Measurements from ENCODE around the gene FAM78A.

Gene FAM78A

GRCh38 chr9:131258186-131258585 is 18.1 kb downstream of the FAM78A start:
- Histone ChIP-seq H3K27ac (ENCODE audit: low read length) (no peak overlapping the region), H3K9ac (ENCODE audit: low read length) (no peak overlapping the region), H3K79me2 (ENCODE audit: low read length) (peaks cover 14% of the 10 kb centered on the region), H3K9me3 (ENCODE audit: insufficient read depth, low read length) (no peaks in the 10 kb centered on the region), H3K36me3 (replicated peaks; ENCODE audit: low read depth, low read length) (peaks cover 16% of the 10 kb centered on the region), H3K4me3 (ENCODE audit: low read length) (no peak overlapping the region), H4K20me1 (ENCODE audit: insufficient read depth, low read length) (0 out of 2 replicates have a peak, but pooled peaks cover 2% of the 10 kb centered on the region), H2AFZ (ENCODE audit: low read depth, low read length) (no peak overlapping the region), H3K4me2 (ENCODE audit: low read length) (no peak overlapping the region), H3K4me1 (ENCODE audit: low read length) (peaks cover 39% of the 10 kb centered on the region), H3K27me3 (ENCODE audit: low read depth, low read length) (no peaks in the 10 kb centered on the region)
- TF ChIP-seq EZH2phosphoT487 (IDR thresholded peaks at IDR 0.05; ENCODE audit: low read depth) = no peak
- no peak for TF ChIP-seq CTCF (IDR thresholded peaks at IDR 0.05; ENCODE audit: low read depth, low read length)

GRCh38 chr9:131257266-131258025 is 18.9 kb downstream of the FAM78A start:
- TF ChIP-seq CTCF (IDR thresholded peaks at IDR 0.05; ENCODE audit: low read depth, low read length) (no peak), EZH2phosphoT487 (IDR thresholded peaks at IDR 0.05; ENCODE audit: low read depth) (no peak)
- H3K27me3 ChIP-seq (ENCODE audit: low read depth, low read length) = no peaks in the 10 kb centered on the region
- H3K9ac ChIP-seq (ENCODE audit: low read length) = no peak overlapping the region
- H3K4me2 ChIP-seq (ENCODE audit: low read length) = no peak overlapping the region
- peaks cover 16% of the 10 kb centered on the region for H3K36me3 ChIP-seq (replicated peaks; ENCODE audit: low read depth, low read length)
- no peaks in the 10 kb centered on the region for H3K9me3 ChIP-seq (ENCODE audit: insufficient read depth, low read length)
- no peak overlapping the region for H2AFZ ChIP-seq (ENCODE audit: low read depth, low read length)
- peaks cover 12% of the 10 kb centered on the region for H3K79me2 ChIP-seq (ENCODE audit: low read length)
- peaks cover 39% of the 10 kb centered on the region for H3K4me1 ChIP-seq (ENCODE audit: low read length)
- 0 out of 2 replicates have a peak, but pooled peaks cover 2% of the 10 kb centered on the region for H4K20me1 ChIP-seq (ENCODE audit: insufficient read depth, low read length)
- no peak overlapping the region for H3K4me3 ChIP-seq (ENCODE audit: low read length)
- no peak overlapping the region for H3K27ac ChIP-seq (ENCODE audit: low read length)

- no peaks in the 10 kb centered on the region for H3K27me3 ChIP-seq (ENCODE audit: low read depth, low read length)
- H3K79me2 ChIP-seq (ENCODE audit: low read length) = no peaks in the 10 kb centered on the region
- TF ChIP-seq CTCF (IDR thresholded peaks at IDR 0.05; ENCODE audit: low read depth, low read length) (no peak), EZH2phosphoT487 (IDR thresholded peaks at IDR 0.05; ENCODE audit: low read depth) (no peak)
- no peaks in the 10 kb centered on the region for H3K9me3 ChIP-seq (ENCODE audit: insufficient read depth, low read length)
- H3K4me2 ChIP-seq (ENCODE audit: low read length) = peak overlapping the region; percentile 89
- H3K4me1 ChIP-seq (ENCODE audit: low read length) = peaks cover 39% of the 10 kb centered on the region
- peaks cover 6% of the 10 kb centered on the region for H3K36me3 ChIP-seq (replicated peaks; ENCODE audit: low read depth, low read length)
- H2AFZ ChIP-seq (ENCODE audit: low read depth, low read length) = peak overlapping the region; percentile 63; the same call in 1 of the 2 replicates
- H3K27ac ChIP-seq (ENCODE audit: low read length) = peak overlapping the region; percentile 76
- H3K4me3 ChIP-seq (ENCODE audit: low read length) = peak overlapping the region; percentile 77
- H3K9ac ChIP-seq (ENCODE audit: low read length) = peak overlapping the region; percentile 73
- H4K20me1 ChIP-seq (ENCODE audit: insufficient read depth, low read length) = no peaks in the 10 kb centered on the region
These were observed 20.6 kb downstream of the FAM78A start for GRCh38 chr9:131255676-131256197.

- Histone ChIP-seq H3K4me3 (ENCODE audit: low read length) (no peak overlapping the region), H3K79me2 (ENCODE audit: low read length) (no peaks in the 10 kb centered on the region), H3K4me1 (ENCODE audit: low read length) (peaks cover 39% of the 10 kb centered on the region), H3K4me2 (ENCODE audit: low read length) (no peak overlapping the region), H2AFZ (ENCODE audit: low read depth, low read length) (no peak overlapping the region), H4K20me1 (ENCODE audit: insufficient read depth, low read length) (no peaks in the 10 kb centered on the region), H3K9me3 (ENCODE audit: insufficient read depth, low read length) (no peaks in the 10 kb centered on the region), H3K36me3 (replicated peaks; ENCODE audit: low read depth, low read length) (peaks cover 3% of the 10 kb centered on the region), H3K27ac (ENCODE audit: low read length) (no peak overlapping the region), H3K27me3 (ENCODE audit: low read depth, low read length) (no peaks in the 10 kb centered on the region), H3K9ac (ENCODE audit: low read length) (no peak overlapping the region)
- no peak for TF ChIP-seq EZH2phosphoT487 (IDR thresholded peaks at IDR 0.05; ENCODE audit: low read depth)
- TF ChIP-seq CTCF (IDR thresholded peaks at IDR 0.05; ENCODE audit: low read depth, low read length) = no peak
These were observed 21.7 kb downstream of the FAM78A start for GRCh38 chr9:131254626-131255025.

Measured in OCI-LY3 (cell line).